HG02571 (cell line): ENCODE results near the gene GLI1.
A peak's percentile ranks its signal among the peaks of the same experiment; 100 is the strongest.
"Not testable (repeated sequence)": the region's sequence is repeated elsewhere in the genome, so short reads cannot be mapped to it uniquely, and the experiment has no call there.

Experiments used
- ATAC-seq: cut with Tn5 transposase; IDR thresholded peaks from one replicate; pipeline ENCODE4 v1.9.1; 2021; ENCODE audit warnings: mild to moderate bottlenecking, moderate library complexity; ENCODE audit not compliant: unreplicated experiment

Gene GLI1

GRCh38 chr12:57459750-57460467 is at the start of gene GLI1:
Gene GLI1 (plus strand): TSS chr12:57459785. CDS start chr12:57463692, 3,907 bp downstream.
- ATAC-seq: no peak

- ATAC-seq: no peak
Observed at GRCh38 chr12:57410534-57410933, 49.1 kb upstream of the GLI1 start.

- ATAC-seq: not testable (repeated sequence)
Observed at GRCh38 chr12:57414160-57414559, 45.4 kb upstream of the GLI1 start.

GRCh38 chr12:57415088-57415487 is 44.5 kb upstream of the GLI1 start:
- ATAC-seq: no peak

GRCh38 chr12:57416039-57416996 is 43.3 kb upstream of the GLI1 start:
- ATAC-seq: no peak

- no peak for ATAC-seq
Observed at GRCh38 chr12:57418255-57418654, 41.3 kb upstream of the GLI1 start.

GRCh38 chr12:57419495-57419894 is 40.1 kb upstream of the GLI1 start:
- ATAC-seq: no peak

GRCh38 chr12:57420482-57420881 is 39.1 kb upstream of the GLI1 start:
- ATAC-seq: no peak

GRCh38 chr12:57426948-57427347 is 32.6 kb upstream of the GLI1 start:
- not testable (repeated sequence) for ATAC-seq

- ATAC-seq: no peak
Observed at GRCh38 chr12:57428965-57429364, 30.6 kb upstream of the GLI1 start.

GRCh38 chr12:57429473-57430111 is 30.0 kb upstream of the GLI1 start:
- no peak for ATAC-seq

- peak; percentile 44 for ATAC-seq
Observed at GRCh38 chr12:57430112-57430930, 29.3 kb upstream of the GLI1 start.

GRCh38 chr12:57430931-57431566 is 28.5 kb upstream of the GLI1 start, which contains the start of gene R3HDM2:
Gene R3HDM2 (minus strand): TSS chr12:57431043. CDS start chr12:57310428, 120,615 bp downstream.
- ATAC-seq: peak; percentile 98

GRCh38 chr12:57431654-57432188 is 27.9 kb upstream of the GLI1 start:
- ATAC-seq: no peak

- ATAC-seq: no peak
Observed at GRCh38 chr12:57433370-57433769, 26.2 kb upstream of the GLI1 start.

GRCh38 chr12:57434517-57435223 is 24.9 kb upstream of the GLI1 start, which contains the start of gene INHBC:
Gene INHBC (plus strand): TSS chr12:57434784. CDS start chr12:57434887, 103 bp downstream.
- no peak for ATAC-seq

- ATAC-seq: no peak
Observed at GRCh38 chr12:57435293-57435692, 24.3 kb upstream of the GLI1 start.

- ATAC-seq: no peak
Observed at GRCh38 chr12:57438400-57438799, 21.2 kb upstream of the GLI1 start.

- ATAC-seq: no peak
Observed at GRCh38 chr12:57439762-57440266, 19.8 kb upstream of the GLI1 start.
